GM06990 (cell line): ENCODE measurements around the gene SLIT1.

Source experiments
- DNase-seq: peaks from one replicate; pipeline ENCODE4 v3.0.0-alpha.2; 2011; ENCODE audit not compliant: insufficient read length; ENCODE audit errors: extremely low read depth
- H3K27me3 ChIP-seq: replicated peaks from 2 replicates; pipeline ENCODE4 v1.6.0; 2011; ENCODE audit warnings: low read length; ENCODE audit not compliant: control insufficient read depth, insufficient read depth
- H3K36me3 ChIP-seq: 2 replicates; pipeline ENCODE4 v1.5.1; 2011; ENCODE audit warnings: low read length; ENCODE audit not compliant: control insufficient read depth, insufficient read depth
- H3K4me3 ChIP-seq: replicated peaks from 2 replicates; pipeline ENCODE4 v1.5.1; 2011; ENCODE audit warnings: low read depth, mild to moderate bottlenecking, control low read depth, low read length
- CTCF ChIP-seq: IDR thresholded peaks from 2 replicates; pipeline ENCODE4 v1.5.1; 2011; ENCODE audit warnings: low read length, control low read depth, mild to moderate bottlenecking, inconsistent platforms; ENCODE audit not compliant: insufficient read depth, poor library complexity, severe bottlenecking

The SLIT1 gene

DNA sequence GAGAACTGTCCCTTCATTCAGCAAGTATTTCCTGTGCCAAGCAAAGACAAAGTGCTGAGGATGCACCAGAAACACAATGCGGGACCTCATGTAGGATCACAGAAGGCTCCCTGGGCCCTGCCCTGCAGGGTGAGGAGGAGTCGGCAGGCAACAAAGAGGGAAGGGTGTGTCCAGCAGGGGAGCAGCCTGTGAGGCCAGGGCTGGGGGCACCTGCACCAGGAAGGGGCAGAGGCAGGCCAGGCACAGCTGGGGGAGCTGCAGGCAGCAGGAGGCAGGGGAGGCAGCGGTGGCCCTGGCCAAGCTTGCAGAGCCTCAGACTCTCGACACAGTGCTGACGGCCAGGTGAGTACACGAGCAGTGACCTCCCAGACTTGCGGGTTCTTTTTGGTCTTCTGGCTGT, 123.3 kb downstream of the SLIT1 start:
- H3K36me3 ChIP-seq, result no peaks in the 10 kb centered on the region
- no peak for TF ChIP-seq CTCF
- H3K4me3 ChIP-seq, result no peak overlapping the region
- no peaks in the 10 kb centered on the region; the same call in 1 of the 2 replicates for H3K27me3 ChIP-seq
- no peak for DNase-seq

- no peaks in the 10 kb centered on the region; the same call in 1 of the 2 replicates for H3K27me3 ChIP-seq
- H3K36me3 ChIP-seq, result no peaks in the 10 kb centered on the region
- H3K4me3 ChIP-seq, result no peak overlapping the region
- no peak for DNase-seq
- TF ChIP-seq CTCF, result no peak
These were observed 123.7 kb downstream of the SLIT1 start for GRCh38 chr10:97062046-97062445.

DNA sequence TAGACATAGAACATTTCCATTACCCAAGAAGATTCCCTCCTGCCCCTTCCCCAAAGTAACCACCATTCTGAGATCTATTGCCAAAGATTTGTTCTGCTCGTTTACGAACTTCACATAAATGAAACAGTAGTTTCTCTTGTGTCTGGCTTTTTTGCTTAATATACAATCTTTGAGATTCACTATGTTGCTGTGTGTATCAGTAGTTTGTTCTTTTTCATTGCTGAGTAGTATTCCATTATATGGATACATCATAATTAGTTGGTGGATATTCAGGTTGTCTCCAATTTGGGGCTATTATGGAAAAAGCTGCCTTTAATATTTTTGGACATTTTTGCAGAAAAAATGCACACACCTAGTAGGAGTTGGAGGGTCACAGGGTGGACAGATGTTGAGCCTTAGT, 124.3 kb downstream of the SLIT1 start:
- DNase-seq, result no peak
- Histone ChIP-seq H3K27me3 (no peaks in the 10 kb centered on the region; the same call in 1 of the 2 replicates), H3K36me3 (no peaks in the 10 kb centered on the region), H3K4me3 (no peak overlapping the region)
- no peak for TF ChIP-seq CTCF

- H3K27me3 ChIP-seq, result no peaks in the 10 kb centered on the region
- no peaks in the 10 kb centered on the region for H3K36me3 ChIP-seq
- no peak for TF ChIP-seq CTCF
- DNase-seq, result no peak
- no peak overlapping the region for H3K4me3 ChIP-seq
These were observed 125.2 kb downstream of the SLIT1 start for GRCh38 chr10:97060441-97061084.

- no peak for TF ChIP-seq CTCF
- no peak overlapping the region for H3K4me3 ChIP-seq
- no peaks in the 10 kb centered on the region for H3K36me3 ChIP-seq
- no peaks in the 10 kb centered on the region for H3K27me3 ChIP-seq
- DNase-seq, result no peak
These were observed 125.9 kb downstream of the SLIT1 start for GRCh38 chr10:97059872-97060205.
